ENCODE measurements around the gene GABRB1. TPM values are rescaled to one million over a fixed set of nuclear protein-coding genes. Genes with fewer than 3 reads are reported as not detected.

GABRB1 gene
- total RNA-seq, 4 donors from 2014 or later = not detected

DNA sequence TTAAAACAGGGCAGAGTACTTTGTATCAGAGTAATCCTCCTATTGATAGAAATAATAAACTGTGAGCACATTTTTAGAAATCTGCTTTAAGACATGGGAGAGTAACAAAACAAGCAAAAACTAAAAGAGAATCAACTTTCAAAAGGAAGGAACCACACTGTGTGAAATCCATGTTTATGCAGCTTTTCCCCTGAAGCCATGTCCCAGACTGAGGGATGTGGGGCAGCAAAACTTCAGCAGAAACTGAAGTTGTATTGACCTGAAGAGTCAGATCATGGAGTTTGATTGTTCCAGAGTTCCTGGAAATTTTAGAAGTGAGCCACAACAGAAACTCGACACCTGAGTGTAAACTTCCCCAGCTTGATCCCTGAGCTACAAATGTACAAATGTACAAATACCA lies 378.9 kb downstream of the GABRB1 start:
- TF ChIP-seq, protein P1, sequence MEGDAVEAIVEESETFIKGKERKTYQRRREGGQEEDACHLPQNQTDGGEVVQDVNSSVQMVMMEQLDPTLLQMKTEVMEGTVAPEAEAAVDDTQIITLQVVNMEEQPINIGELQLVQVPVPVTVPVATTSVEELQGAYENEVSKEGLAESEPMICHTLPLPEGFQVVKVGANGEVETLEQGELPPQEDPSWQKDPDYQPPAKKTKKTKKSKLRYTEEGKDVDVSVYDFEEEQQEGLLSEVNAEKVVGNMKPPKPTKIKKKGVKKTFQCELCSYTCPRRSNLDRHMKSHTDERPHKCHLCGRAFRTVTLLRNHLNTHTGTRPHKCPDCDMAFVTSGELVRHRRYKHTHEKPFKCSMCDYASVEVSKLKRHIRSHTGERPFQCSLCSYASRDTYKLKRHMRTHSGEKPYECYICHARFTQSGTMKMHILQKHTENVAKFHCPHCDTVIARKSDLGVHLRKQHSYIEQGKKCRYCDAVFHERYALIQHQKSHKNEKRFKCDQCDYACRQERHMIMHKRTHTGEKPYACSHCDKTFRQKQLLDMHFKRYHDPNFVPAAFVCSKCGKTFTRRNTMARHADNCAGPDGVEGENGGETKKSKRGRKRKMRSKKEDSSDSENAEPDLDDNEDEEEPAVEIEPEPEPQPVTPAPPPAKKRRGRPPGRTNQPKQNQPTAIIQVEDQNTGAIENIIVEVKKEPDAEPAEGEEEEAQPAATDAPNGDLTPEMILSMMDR (IDR thresholded peaks at IDR 0.05) = no peak
- TF ChIP-seq POLR2A (IDR thresholded peaks at IDR 0.05) = no peak
- DNase-seq (ENCODE audit: low spot score in 2 of 2) = no peak
- WGBS, 2 donors = 57 to 67% methylated on average over 1 of the region's 1 CpG
- H3K4me3 ChIP-seq (ENCODE audit: low read depth, poor library complexity, severe bottlenecking) = no peak overlapping the region
- intact Hi-C loops (cut with DNase I; ENCODE audit: low total_unique reads) = no loop called here

DNA sequence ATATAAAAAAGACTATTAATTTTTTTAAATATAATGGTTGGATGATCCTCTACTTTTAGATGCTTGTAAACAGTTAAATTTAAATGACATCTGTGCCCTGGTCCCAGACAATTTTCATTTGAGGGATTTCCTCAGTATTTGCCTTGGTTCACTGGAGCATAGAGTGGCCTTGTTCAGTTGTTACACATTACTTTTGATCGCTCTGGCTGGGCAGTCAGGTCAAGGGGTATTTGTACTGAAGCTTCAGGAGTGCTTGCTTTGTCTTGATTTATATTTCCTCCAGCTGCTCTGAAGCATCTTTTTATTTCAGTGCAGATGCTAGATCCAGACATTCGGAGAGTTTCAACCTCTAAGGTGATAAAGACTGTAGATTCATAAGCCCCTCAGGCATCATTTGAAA lies 382.2 kb downstream of the GABRB1 start:
- intact Hi-C loops (cut with DNase I; ENCODE audit: low total_unique reads) = no loop called here
- 47 to 51% methylated on average over 2 of the region's 2 CpGs for WGBS, 2 donors
- H3K4me3 ChIP-seq (ENCODE audit: low read depth, poor library complexity, severe bottlenecking) = no peak overlapping the region
- no peak for DNase-seq (ENCODE audit: low spot score in 2 of 2)
- no peak for TF ChIP-seq POLR2A (IDR thresholded peaks at IDR 0.05)
- TF ChIP-seq, protein P1 (IDR thresholded peaks at IDR 0.05) = no peak

DNA sequence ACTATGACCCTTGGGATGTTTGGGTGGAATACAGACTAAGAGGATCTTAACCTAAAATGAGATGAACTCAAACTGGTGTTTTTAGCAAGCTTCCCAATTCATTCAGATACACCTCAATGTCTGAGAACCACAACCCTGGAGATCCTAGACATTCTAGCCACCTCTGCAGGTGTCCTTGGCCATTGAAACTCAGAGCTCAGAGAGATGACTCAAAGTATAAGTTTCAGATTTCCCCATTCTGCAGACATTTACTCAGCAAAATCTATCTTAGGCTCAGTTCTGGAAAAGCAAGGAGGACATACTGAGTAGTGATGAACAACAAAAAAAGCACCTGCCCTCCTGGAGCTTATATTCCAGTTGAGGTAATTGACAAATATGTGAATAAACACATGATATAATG lies 384.4 kb downstream of the GABRB1 start:
- intact Hi-C loops (cut with DNase I; ENCODE audit: low total_unique reads) = no loop called here
- no peak for DNase-seq (ENCODE audit: low spot score in 2 of 2)
- TF ChIP-seq POLR2A (IDR thresholded peaks at IDR 0.05) = no peak
- TF ChIP-seq, protein P1 (IDR thresholded peaks at IDR 0.05) = no peak
- no peak overlapping the region for H3K4me3 ChIP-seq (ENCODE audit: low read depth, poor library complexity, severe bottlenecking)

DNA sequence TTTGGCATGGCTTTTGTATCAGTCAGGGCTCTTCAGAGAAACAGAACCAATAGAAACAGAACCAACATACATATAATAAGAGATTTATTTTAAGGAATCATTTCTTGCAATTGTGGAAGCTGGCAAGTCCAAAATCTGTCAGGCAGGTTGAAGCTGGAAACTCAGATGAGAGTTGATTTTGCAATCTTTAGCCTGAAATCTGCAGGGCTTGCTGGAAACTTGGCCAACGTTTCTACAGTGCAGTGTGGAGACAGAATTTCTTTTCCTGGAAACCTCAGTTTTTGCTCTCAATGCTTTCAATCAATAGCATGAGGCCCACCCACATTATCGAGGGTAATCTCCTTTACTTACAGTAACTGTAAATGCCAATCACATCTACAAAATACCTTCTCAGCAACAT lies 386.8 kb downstream of the GABRB1 start:
- H3K4me3 ChIP-seq (ENCODE audit: low read depth, poor library complexity, severe bottlenecking) = no peak overlapping the region
- 43 to 53% methylated on average over 2 of the region's 2 CpGs for WGBS, 2 donors
- no peak for DNase-seq (ENCODE audit: low spot score in 2 of 2)
- intact Hi-C loops (cut with DNase I; ENCODE audit: low total_unique reads) = no loop called here
- TF ChIP-seq, protein P1 (IDR thresholded peaks at IDR 0.05) = no peak
- TF ChIP-seq POLR2A (IDR thresholded peaks at IDR 0.05) = no peak

DNA sequence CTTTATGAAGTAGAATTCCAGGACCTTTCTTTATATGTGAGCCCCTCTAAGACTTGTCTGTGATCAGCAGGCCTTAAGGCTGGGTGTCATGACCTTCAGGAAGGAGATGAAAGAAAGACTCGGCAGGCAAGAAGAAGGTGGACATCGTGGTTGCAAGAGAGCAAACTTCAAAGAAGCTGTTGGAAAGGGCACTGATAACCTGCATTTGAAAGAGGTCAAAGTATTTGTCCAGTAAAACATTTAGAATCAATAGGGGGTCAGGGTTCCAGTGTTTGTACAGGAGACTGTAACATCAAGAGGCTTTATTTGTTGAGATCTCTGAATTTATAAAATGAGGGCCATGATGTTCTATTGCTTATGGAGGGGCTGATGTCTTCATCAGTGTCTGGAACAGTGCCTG lies 387.9 kb downstream of the GABRB1 start:
- no peak for DNase-seq (ENCODE audit: low spot score in 2 of 2)
- H3K4me3 ChIP-seq (ENCODE audit: low read depth, poor library complexity, severe bottlenecking) = no peak overlapping the region
- TF ChIP-seq POLR2A (IDR thresholded peaks at IDR 0.05) = no peak
- TF ChIP-seq, protein P1 (IDR thresholded peaks at IDR 0.05) = no peak
- intact Hi-C loops (cut with DNase I; ENCODE audit: low total_unique reads) = no loop called here
- 48 to 79% methylated on average over 2 of the region's 2 CpGs for WGBS, 2 donors

DNA sequence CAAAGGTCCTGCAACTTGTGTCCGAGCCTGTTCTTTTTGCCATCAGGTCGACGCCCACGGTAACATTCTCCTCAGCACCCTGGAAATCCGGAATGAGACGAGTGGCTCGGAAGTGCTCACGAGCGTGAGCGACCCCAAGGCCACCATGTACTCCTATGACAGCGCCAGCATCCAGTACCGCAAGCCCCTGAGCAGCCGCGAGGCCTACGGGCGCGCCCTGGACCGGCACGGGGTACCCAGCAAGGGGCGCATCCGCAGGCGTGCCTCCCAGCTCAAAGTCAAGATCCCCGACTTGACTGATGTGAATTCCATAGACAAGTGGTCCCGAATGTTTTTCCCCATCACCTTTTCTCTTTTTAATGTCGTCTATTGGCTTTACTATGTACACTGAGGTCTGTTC lies 394.3 kb downstream of the GABRB1 start:
- 94 to 95% methylated on average over 25 of the region's 25 CpGs for WGBS, 2 donors
- no peak overlapping the region for H3K4me3 ChIP-seq (ENCODE audit: low read depth, poor library complexity, severe bottlenecking)
- intact Hi-C loops (cut with DNase I; ENCODE audit: low total_unique reads) = no loop called here
- no peak for DNase-seq (ENCODE audit: low spot score in 2 of 2)
- TF ChIP-seq, protein P1 (IDR thresholded peaks at IDR 0.05) = no peak
- no peak for TF ChIP-seq POLR2A (IDR thresholded peaks at IDR 0.05)
